ENCODE results near the gene ASPG. TPM values are rescaled to one million over a fixed set of nuclear protein-coding genes. Genes with fewer than 3 reads are reported as not detected.

The ASPG gene
- total RNA-seq, 1 experiment from 2014 or later: 0.22 TPM

GRCh38 chr14:104091061-104091926 lies 5.8 kb downstream of the ASPG start:
- H3K9me2 ChIP-seq (replicated peaks; ENCODE audit: low read length): no peaks in the 10 kb centered on the region
- ATAC-seq (no peak), DNase-seq (no peak)
- no peaks in the 10 kb centered on the region for H3K27me3 ChIP-seq (ENCODE audit: low read length)
- H3K9me3 ChIP-seq (ENCODE audit: low read length): no peaks in the 10 kb centered on the region
- no peaks in the 10 kb centered on the region for H3K4me1 ChIP-seq (ENCODE audit: insufficient read depth, low read length)
- no peak overlapping the region for H3K4me2 ChIP-seq (ENCODE audit: low read length)
- CTCF ChIA-PET: no interaction called here
- H4K20me1 ChIP-seq (ENCODE audit: low read length): no peaks in the 10 kb centered on the region
- TF ChIP-seq EZH2 (IDR thresholded peaks at IDR 0.05; ENCODE audit: low read length, unreplicated experiment) (no peak), CTCF (conservative IDR thresholded peaks at IDR 0.05; ENCODE audit: low read depth, low read length) (no peak), EZH2phosphoT487 (IDR thresholded peaks at IDR 0.05; ENCODE audit: borderline replicate concordance, low read length) (no peak)
- H3F3A ChIP-seq (ENCODE audit: low read length, unreplicated experiment): no peaks in the 10 kb centered on the region
- H3K9ac ChIP-seq (ENCODE audit: low read length): no peak overlapping the region
- no TSS peak for BruUV-seq (replicated peaks)
- no peak overlapping the region for H3K4me3 ChIP-seq (ENCODE audit: low read length)
- H3K36me3 ChIP-seq (ENCODE audit: low read depth, low read length): no peaks in the 10 kb centered on the region
- POLR2A ChIA-PET (ENCODE audit: unreplicated experiment): no interaction called here
- H3K27ac ChIP-seq (ENCODE audit: low read length): no peak overlapping the region
- no peaks in the 10 kb centered on the region for H3K79me2 ChIP-seq (ENCODE audit: low read length)
- H2AFZ ChIP-seq (ENCODE audit: low read length): no peak overlapping the region
- intact Hi-C loops (cut with micrococcal nuclease): no loop called here

GRCh38 chr14:104091927-104092771 lies 6.6 kb downstream of the ASPG start:
- H3K9me2 ChIP-seq (replicated peaks; ENCODE audit: low read length): no peaks in the 10 kb centered on the region
- no peaks in the 10 kb centered on the region for H4K20me1 ChIP-seq (ENCODE audit: low read length)
- no peak overlapping the region for H2AFZ ChIP-seq (ENCODE audit: low read length)
- ChIA-PET POLR2A (ENCODE audit: unreplicated experiment) (no interaction called here), CTCF (no interaction called here)
- no peak for ATAC-seq
- no peaks in the 10 kb centered on the region for H3K27me3 ChIP-seq (ENCODE audit: low read length)
- no peak overlapping the region for H3K9ac ChIP-seq (ENCODE audit: low read length)
- no peaks in the 10 kb centered on the region for H3K79me2 ChIP-seq (ENCODE audit: low read length)
- no peak overlapping the region for H3K4me3 ChIP-seq (ENCODE audit: low read length)
- no peaks in the 10 kb centered on the region for H3K36me3 ChIP-seq (ENCODE audit: low read depth, low read length)
- no peak for DNase-seq
- H3K4me2 ChIP-seq (ENCODE audit: low read length): no peak overlapping the region
- H3K9me3 ChIP-seq (ENCODE audit: low read length): no peaks in the 10 kb centered on the region
- no peaks in the 10 kb centered on the region for H3F3A ChIP-seq (ENCODE audit: low read length, unreplicated experiment)
- BruUV-seq (replicated peaks): no TSS peak
- no peaks in the 10 kb centered on the region for H3K4me1 ChIP-seq (ENCODE audit: insufficient read depth, low read length)
- H3K27ac ChIP-seq (ENCODE audit: low read length): no peak overlapping the region
- intact Hi-C loops (cut with micrococcal nuclease): no loop called here
- TF ChIP-seq EZH2 (IDR thresholded peaks at IDR 0.05; ENCODE audit: low read length, unreplicated experiment): no peak
- no peak for TF ChIP-seq EZH2phosphoT487 (IDR thresholded peaks at IDR 0.05; ENCODE audit: borderline replicate concordance, low read length)
- TF ChIP-seq CTCF (conservative IDR thresholded peaks at IDR 0.05; ENCODE audit: low read depth, low read length): no peak

All from PC-3 (cell line).